ENCODE measurements around the gene RRP1B. TPM values are rescaled to one million over a fixed set of nuclear protein-coding genes. Genes with fewer than 3 reads are reported as not detected.

RRP1B gene
- total and polyA plus RNA-seq, 2 of the 13 experiments (the other 11 are each of a cell fraction or from before 2014, with no cell fraction given): 16.3 to 46.2 TPM

- no peak for TF ChIP-seq AKNA (CRISPR knock-in tag; IDR thresholded peaks at IDR 0.05; ENCODE audit: borderline replicate concordance)
- TF ChIP-seq ZNF496 (CRISPR knock-in tag; IDR thresholded peaks at IDR 0.05; ENCODE audit: insufficient replicate concordance): no peak
- TF ChIP-seq POGK (CRISPR knock-in tag; conservative IDR thresholded peaks at IDR 0.05): no peak
Observed at GRCh38 chr21:43739621-43740435, 80.5 kb downstream of the RRP1B start (continued).
